ENCODE measurements around the gene USP25. TPM values are rescaled to one million over a fixed set of nuclear protein-coding genes. Genes with fewer than 3 reads are reported as not detected.

Gene USP25
- total RNA-seq, 1 donor from 2014 or later: 29.2 TPM

DNA sequence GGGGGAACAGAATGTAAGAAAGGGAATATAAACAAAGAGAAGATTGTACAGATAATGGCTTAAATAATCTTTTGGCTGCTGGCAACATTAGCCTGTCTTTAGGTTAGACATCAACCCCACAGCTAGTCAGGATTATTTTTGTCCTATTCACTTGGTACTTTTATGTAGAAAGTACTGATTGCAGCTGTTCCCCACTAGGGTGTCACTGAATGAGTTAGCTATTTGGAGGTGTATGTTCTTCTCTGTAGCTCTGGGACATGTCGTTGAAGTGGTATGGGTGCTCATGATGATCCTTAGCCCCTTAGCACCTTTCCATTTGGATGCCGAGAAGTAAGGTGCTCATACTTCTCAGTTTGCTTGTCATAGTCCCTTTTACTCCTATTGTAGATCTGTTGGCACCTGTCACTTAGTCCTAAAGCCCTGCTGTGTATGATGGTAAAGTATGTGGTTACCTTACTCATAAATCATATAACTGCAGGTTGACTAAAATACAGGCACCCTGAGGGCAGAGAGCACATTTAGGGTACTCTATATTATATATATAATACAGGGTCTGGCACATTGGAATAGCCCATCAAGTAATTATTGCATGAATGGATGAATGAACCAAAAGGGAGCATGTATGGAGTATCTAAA, 64.6 kb downstream of the USP25 start:
- intact Hi-C loops (cut with DNase I): no loop called here
- DNase-seq (ENCODE audit: low spot score in 2 of 2): no peak
- Histone ChIP-seq H3K36me3 (no peaks in the 10 kb centered on the region), H3K4me1 (no peaks in the 10 kb centered on the region), H3K27ac (no peak overlapping the region), H3K9me3 (no peaks in the 10 kb centered on the region), H3K4me3 (no peak overlapping the region), H3K27me3 (no peaks in the 10 kb centered on the region)
- TF ChIP-seq, protein P1, sequence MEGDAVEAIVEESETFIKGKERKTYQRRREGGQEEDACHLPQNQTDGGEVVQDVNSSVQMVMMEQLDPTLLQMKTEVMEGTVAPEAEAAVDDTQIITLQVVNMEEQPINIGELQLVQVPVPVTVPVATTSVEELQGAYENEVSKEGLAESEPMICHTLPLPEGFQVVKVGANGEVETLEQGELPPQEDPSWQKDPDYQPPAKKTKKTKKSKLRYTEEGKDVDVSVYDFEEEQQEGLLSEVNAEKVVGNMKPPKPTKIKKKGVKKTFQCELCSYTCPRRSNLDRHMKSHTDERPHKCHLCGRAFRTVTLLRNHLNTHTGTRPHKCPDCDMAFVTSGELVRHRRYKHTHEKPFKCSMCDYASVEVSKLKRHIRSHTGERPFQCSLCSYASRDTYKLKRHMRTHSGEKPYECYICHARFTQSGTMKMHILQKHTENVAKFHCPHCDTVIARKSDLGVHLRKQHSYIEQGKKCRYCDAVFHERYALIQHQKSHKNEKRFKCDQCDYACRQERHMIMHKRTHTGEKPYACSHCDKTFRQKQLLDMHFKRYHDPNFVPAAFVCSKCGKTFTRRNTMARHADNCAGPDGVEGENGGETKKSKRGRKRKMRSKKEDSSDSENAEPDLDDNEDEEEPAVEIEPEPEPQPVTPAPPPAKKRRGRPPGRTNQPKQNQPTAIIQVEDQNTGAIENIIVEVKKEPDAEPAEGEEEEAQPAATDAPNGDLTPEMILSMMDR (IDR thresholded peaks at IDR 0.05): no peak

DNA sequence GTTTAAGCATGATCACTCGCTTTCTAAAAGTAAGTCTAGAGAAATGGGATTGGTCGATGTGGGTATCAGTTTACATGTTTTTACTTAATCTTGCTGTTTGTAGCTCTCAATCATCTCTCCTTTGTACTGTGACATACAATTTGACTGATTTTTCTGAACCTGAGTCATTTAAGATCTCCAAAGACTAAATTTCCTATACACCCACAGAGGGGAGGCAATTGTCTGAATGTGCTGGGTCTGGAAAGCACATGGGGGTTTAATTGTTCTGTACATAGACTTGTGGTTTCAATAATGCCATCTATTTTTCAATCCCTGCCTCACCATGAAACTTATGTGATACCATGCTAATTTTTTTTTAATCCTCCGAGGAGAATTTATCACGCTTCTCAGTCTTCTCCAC, 65.8 kb downstream of the USP25 start:
- TF ChIP-seq, protein P1 (IDR thresholded peaks at IDR 0.05): no peak
- Histone ChIP-seq H3K27me3 (no peaks in the 10 kb centered on the region), H3K4me3 (no peak overlapping the region), H3K36me3 (no peaks in the 10 kb centered on the region), H3K27ac (no peak overlapping the region), H3K9me3 (no peaks in the 10 kb centered on the region), H3K4me1 (no peaks in the 10 kb centered on the region)
- no peak for DNase-seq (ENCODE audit: low spot score in 2 of 2)
- intact Hi-C loops (cut with DNase I): no loop called here

DNA sequence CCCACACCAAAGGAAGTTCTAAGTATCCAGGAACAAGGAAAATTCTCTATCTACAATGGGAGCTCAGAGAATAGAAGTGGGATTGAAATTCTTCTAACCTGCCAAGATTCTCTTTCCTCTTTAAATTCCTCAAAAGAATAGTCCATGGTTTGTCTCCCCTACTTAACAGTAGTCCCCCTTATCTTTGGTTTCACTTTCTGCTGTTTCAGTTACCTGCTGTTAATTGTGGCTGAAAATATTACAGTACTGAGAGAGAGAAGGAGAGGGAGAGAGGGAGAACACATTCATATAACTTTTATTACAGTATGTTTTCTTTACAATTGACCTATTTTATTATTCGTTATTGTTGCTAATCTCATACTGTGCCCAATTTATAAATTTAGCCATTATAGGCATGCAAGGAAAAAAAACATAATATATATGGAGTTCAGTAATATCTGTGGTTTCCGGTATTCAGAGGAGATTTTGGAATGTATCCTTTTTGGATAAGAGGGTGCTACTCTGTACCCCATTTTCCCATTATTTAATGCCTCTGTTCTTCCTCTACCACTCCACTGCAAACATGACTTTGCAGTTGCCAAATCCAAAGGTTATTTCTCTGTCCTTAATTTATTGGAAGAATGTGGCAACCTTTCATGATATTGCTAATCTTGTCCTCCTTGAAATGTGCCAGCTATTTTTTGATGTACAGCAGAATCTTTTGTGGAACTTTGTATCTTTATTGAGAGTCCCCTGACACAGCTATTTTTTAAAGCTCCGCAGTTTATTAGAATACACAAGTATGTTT, 68.0 kb downstream of the USP25 start:
- H3K9me3 ChIP-seq: no peaks in the 10 kb centered on the region
- no peaks in the 10 kb centered on the region for H3K4me1 ChIP-seq
- no peaks in the 10 kb centered on the region for H3K27me3 ChIP-seq
- H3K36me3 ChIP-seq: no peaks in the 10 kb centered on the region
- TF ChIP-seq, protein P1 (IDR thresholded peaks at IDR 0.05): no peak
- no peak for DNase-seq (ENCODE audit: low spot score in 2 of 2)
- H3K4me3 ChIP-seq: no peak overlapping the region
- H3K27ac ChIP-seq: no peak overlapping the region
- intact Hi-C loops (cut with DNase I): no loop called here

DNA sequence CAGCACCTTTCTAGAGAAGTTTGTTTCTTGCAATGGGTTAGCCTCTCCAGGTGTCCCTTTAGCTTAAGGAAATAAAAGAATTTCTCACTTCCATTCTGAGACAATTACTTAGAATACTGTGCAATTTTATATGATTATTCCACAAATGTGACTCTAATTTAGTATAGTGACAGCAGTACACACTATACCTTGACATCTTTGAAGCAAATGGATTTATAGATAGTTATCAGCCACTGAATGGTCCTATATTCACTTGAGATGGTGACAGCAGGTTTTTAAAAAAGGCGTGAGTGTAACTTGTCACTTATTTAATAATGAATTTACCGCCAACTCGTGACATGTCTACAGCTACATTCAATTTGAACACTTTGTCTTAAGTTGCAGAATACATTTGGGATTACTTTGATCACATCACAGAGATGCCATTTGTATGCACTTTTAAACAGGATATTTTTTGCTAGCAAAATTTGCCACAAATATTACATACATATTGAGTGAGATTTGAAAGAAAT, 71.6 kb downstream of the USP25 start:
- no peaks in the 10 kb centered on the region for H3K27me3 ChIP-seq
- no peaks in the 10 kb centered on the region for H3K36me3 ChIP-seq
- no peak overlapping the region for H3K4me3 ChIP-seq
- H3K4me1 ChIP-seq: no peaks in the 10 kb centered on the region
- no peak overlapping the region for H3K27ac ChIP-seq
- TF ChIP-seq, protein P1 (IDR thresholded peaks at IDR 0.05): no peak
- no peaks in the 10 kb centered on the region for H3K9me3 ChIP-seq
- intact Hi-C loops (cut with DNase I): no loop called here
- no peak for DNase-seq (ENCODE audit: low spot score in 2 of 2)

DNA sequence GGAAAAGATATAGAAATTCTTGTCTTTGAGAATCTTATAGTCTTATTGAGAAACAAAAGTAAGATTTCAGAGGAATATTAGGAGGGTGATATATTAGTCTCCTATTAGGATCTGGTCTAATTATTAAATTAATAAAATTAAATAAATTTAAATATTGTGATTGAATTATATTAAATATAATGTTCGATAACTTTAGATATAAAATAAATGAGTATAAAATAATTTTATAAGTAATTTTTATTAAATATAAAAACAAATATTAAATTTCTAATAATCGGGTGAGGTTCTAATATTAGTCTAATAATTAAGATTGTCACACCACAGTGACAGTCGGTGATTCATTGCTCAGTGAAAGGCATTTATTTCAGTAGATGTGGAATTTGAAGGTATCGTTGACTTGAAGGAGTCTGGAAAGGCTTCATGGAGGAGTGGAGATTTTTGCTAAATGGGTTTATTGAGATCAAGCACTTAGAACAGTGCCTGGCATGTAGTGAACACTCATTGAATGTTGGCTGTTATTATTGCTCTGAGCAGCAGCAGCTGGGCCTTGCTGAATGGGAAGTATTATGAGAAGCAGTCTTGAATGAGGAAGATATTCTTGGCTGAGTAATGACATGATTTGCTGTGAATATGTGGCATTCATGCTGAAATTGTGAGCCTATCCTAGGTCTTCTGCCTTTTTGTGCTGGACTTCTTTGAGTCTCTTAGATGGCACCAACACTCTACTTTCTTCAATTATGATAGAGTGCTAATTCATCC, 74.6 kb downstream of the USP25 start:
- DNase-seq (ENCODE audit: low spot score in 2 of 2): no peak
- Histone ChIP-seq H3K27ac (no peak overlapping the region), H3K4me3 (no peak overlapping the region), H3K27me3 (no peaks in the 10 kb centered on the region), H3K4me1 (no peaks in the 10 kb centered on the region), H3K36me3 (no peaks in the 10 kb centered on the region), H3K9me3 (no peaks in the 10 kb centered on the region)
- TF ChIP-seq, protein P1 (IDR thresholded peaks at IDR 0.05): no peak
- intact Hi-C loops (cut with DNase I): no loop called here

Measured in ascending aorta (tissue), 2 donors.